Left ventricle myocardium inferior (tissue), 1 donor: ENCODE results near the gene RSPH9. TPM values are rescaled to one million over a fixed set of nuclear protein-coding genes. Genes with fewer than 3 reads are reported as not detected.

Source experiments
- DNase-seq: peaks from one replicate; pipeline ENCODE4 v3.0.0-alpha.2; 2020
- H3K27ac ChIP-seq: fragments of 200-600 bp; replicated peaks from 2 replicates; pipeline ENCODE4 v1.8.0; 2021
- H3K27me3 ChIP-seq: fragments of 200-600 bp; 2 replicates; pipeline ENCODE4 v1.8.0; 2021; ENCODE audit warnings: low read depth
- H3K36me3 ChIP-seq: fragments of 200-600 bp; 2 replicates; pipeline ENCODE4 v1.8.0; 2021
- H3K4me1 ChIP-seq: fragments of 200-600 bp; 2 replicates; pipeline ENCODE4 v1.8.0; 2021
- H3K4me3 ChIP-seq: fragments of 200-600 bp; 2 replicates; pipeline ENCODE4 v1.8.0; 2021; ENCODE audit warnings: mild to moderate bottlenecking, moderate library complexity
- H3K9me3 ChIP-seq: fragments of 200-600 bp; replicated peaks from 2 replicates; pipeline ENCODE4 v1.8.0; 2021
- CTCF ChIP-seq: fragments of 200-600 bp; IDR thresholded peaks from 2 replicates; pipeline ENCODE4 v1.8.0; 2021; ENCODE audit warnings: antibody characterized with exemption, mild to moderate bottlenecking, borderline replicate concordance
- intact Hi-C: fragments of 100-400 bp; cut with micrococcal nuclease; formaldehyde crosslinking; loops from one replicate; pipeline ENCODE4 v1.11.0; 2022
- total RNA-seq: library from RNA; stranded (reverse); fragmentation: NEBNext Ultra II Directional; extraction: Animal tissue kit (Norgen Biotek cat#: 25700); gene quantifications from one replicate; pipeline ENCODE4 v1.2.1, GENCODE V29; 2021
- donor health status: DM: no; HTN: yes; CAD: no; lungs with severe emphysema.

RSPH9 gene
- total RNA-seq, 1 donor from 2014 or later, result 0.08 TPM

- intact Hi-C loops, result loop anchor here (10.0 kb wide), 1 partner anchor 97 kb away; no protein-coding TSS in a partner anchor
- no peaks in the 10 kb centered on the region for H3K9me3 ChIP-seq
- H3K27ac ChIP-seq, result peak overlapping the region; percentile 89
- DNase-seq, result peak; percentile 84
- H3K27me3 ChIP-seq, result no peaks in the 10 kb centered on the region
- peak overlapping the region; percentile 44 for H3K4me3 ChIP-seq
- H3K36me3 ChIP-seq, result peaks cover 24% of the 10 kb centered on the region
- TF ChIP-seq CTCF, result peak; percentile 98
- peaks cover 56% of the 10 kb centered on the region for H3K4me1 ChIP-seq
These were observed 22.7 kb downstream of the RSPH9 start for GRCh38 chr6:43667245-43668150.

- peak; percentile 61 for DNase-seq
- intact Hi-C loops, result loop anchor here (10.0 kb wide), 1 partner anchor 96 kb away; no protein-coding TSS in a partner anchor
- Histone ChIP-seq H3K27ac (peak overlapping the region; percentile 89), H3K4me3 (no peak overlapping the region), H3K27me3 (no peaks in the 10 kb centered on the region), H3K9me3 (no peaks in the 10 kb centered on the region), H3K4me1 (peaks cover 65% of the 10 kb centered on the region), H3K36me3 (peaks cover 33% of the 10 kb centered on the region)
- TF ChIP-seq CTCF, result peak; percentile 63
These were observed 23.6 kb downstream of the RSPH9 start for GRCh38 chr6:43668151-43669028.

- Histone ChIP-seq H3K27me3 (no peaks in the 10 kb centered on the region), H3K9me3 (no peaks in the 10 kb centered on the region), H3K4me1 (peaks cover 72% of the 10 kb centered on the region), H3K27ac (peak overlapping the region; percentile 89), H3K4me3 (no peak overlapping the region), H3K36me3 (peaks cover 42% of the 10 kb centered on the region)
- intact Hi-C loops, result loop anchor here (10.0 kb wide), 1 partner anchor 96 kb away; no protein-coding TSS in a partner anchor
- peak; percentile 81 for DNase-seq
- TF ChIP-seq CTCF, result no peak
These were observed 24.4 kb downstream of the RSPH9 start for GRCh38 chr6:43669050-43669921.

- peak overlapping the region; percentile 89 for H3K27ac ChIP-seq
- peaks cover 72% of the 10 kb centered on the region for H3K4me1 ChIP-seq
- intact Hi-C loops, result loop anchor here (10.0 kb wide), 1 partner anchor 95 kb away; no protein-coding TSS in a partner anchor
- no peak overlapping the region for H3K4me3 ChIP-seq
- peaks cover 50% of the 10 kb centered on the region for H3K36me3 ChIP-seq
- H3K9me3 ChIP-seq, result no peaks in the 10 kb centered on the region
- DNase-seq, result no peak
- TF ChIP-seq CTCF, result no peak
- no peaks in the 10 kb centered on the region for H3K27me3 ChIP-seq
These were observed 25.2 kb downstream of the RSPH9 start for GRCh38 chr6:43669922-43670622.
